Transverse colon (tissue), 4 donors: ENCODE results near the gene AIFM2. TPM values are rescaled to one million over a fixed set of nuclear protein-coding genes. Genes with fewer than 3 reads are reported as not detected.

Experiments used
- DNase-seq: peaks from one replicate; pipeline ENCODE4 v3.0.0-alpha.2; 2019
- H3K27ac ChIP-seq, 4 donors: fragments of 200-600 bp; sonication (generic); 2 replicates each; pipeline ENCODE4 v1.5.1; 2016 to 2018; ENCODE audit warnings: inconsistent platforms in 4 of 4
- H3K27me3 ChIP-seq: fragments of 200-600 bp; sonication (generic); 2 replicates; pipeline ENCODE4 v1.5.1; 2017; ENCODE audit warnings: inconsistent platforms
- H3K36me3 ChIP-seq, 4 donors: fragments of 200-600 bp; sonication (generic); 2 replicates each; pipeline ENCODE4 v1.5.1; 2017 to 2019; ENCODE audit warnings: inconsistent platforms in 4 of 4
- H3K4me1 ChIP-seq, 4 donors: fragments of 200-600 bp; sonication (generic); 2 replicates each; pipeline ENCODE4 v1.5.1; 2017 to 2020; ENCODE audit warnings: inconsistent platforms in 4 of 4
- H3K4me3 ChIP-seq, 4 donors: fragments of 200-600 bp; sonication (generic); 1 replicate in 1 of 4; 2 replicates in 3 of 4; pipeline versions ENCODE4 v1.5.1 to v1.6.1; 2017 to 2019; ENCODE audit warnings: inconsistent platforms in 4 of 4
- H3K9me3 ChIP-seq, 2 donors: fragments of 200-600 bp; sonication (generic); 2 replicates each; pipeline ENCODE4 v1.5.1; 2017 to 2019; ENCODE audit warnings: inconsistent platforms in 2 of 2
- EP300 ChIP-seq: sonication (generic); formaldehyde crosslinking; IDR thresholded peaks from one replicate; pipeline ENCODE4 v1.6.1; 2017; ENCODE audit warnings: antibody characterized with exemption, low read depth
- POLR2A ChIP-seq: fragments of 450-650 bp; IDR thresholded peaks from one replicate; pipeline ENCODE4 v1.6.1; 2016; ENCODE audit warnings: antibody characterized with exemption, mild to moderate bottlenecking, moderate library complexity
- POLR2AphosphoS5 ChIP-seq, 3 donors: sonication (generic); formaldehyde crosslinking; IDR thresholded peaks; one replicate each; pipeline ENCODE4 v1.6.1; 2016; ENCODE audit warnings: antibody characterized with exemption in 3 of 3
- WGBS, 2 donors: methylation state at CpG; one replicate each; pipeline ENCODE4 v1.1.5; 2018; ENCODE audit warnings: low coverage in 1 of 2; 5-methylcytosine and 5-hydroxymethylcytosine counted together
- in situ Hi-C, 4 donors: fragments of 200-750 bp; cut with MboI; loops; one replicate each; pipeline versions ENCODE4 v1.15.0 to v1.15.1; 2017; ENCODE audit warnings: low sequenced_read_pairs in 3 of 4, low pct_ligation_motif_present in 1 of 4, low pct_unique_long_range_greater_than_20kb in 1 of 4
- intact Hi-C: fragments of 100-400 bp; cut with DNase I; formaldehyde crosslinking; loops from one replicate; pipeline ENCODE4 v1.15.1; 2023; ENCODE audit warnings: low total_unique reads
- total RNA-seq, 4 donors: library from RNA; depleted of rRNA; stranded (reverse); fragments of >200 nt; gene quantifications; one replicate each; pipeline ENCODE4 v1.1.0, GENCODE V29; 2016
- TF ChIP-seq, protein P1 (sequence below), 5 experiments: fragments of 200-600 bp in 3 of 5; fragments of 450-650 bp in 2 of 5; sonication (generic) in 3 of 5; IDR thresholded peaks; 1 replicate in 2 of 5; 2 replicates in 3 of 5; pipeline ENCODE4 v1.5.1; 2016 to 2017; ENCODE audit warnings: antibody characterized with exemption in 5 of 5, inconsistent platforms in 3 of 5, mild to moderate bottlenecking in 2 of 5, moderate library complexity in 1 of 5

AIFM2 gene
- total RNA-seq, 4 donors from 2014 or later: 3.8 to 27.0 (median 23.9) TPM

- 97 to 98% methylated on average over 4 to 8 of the region's 8 CpGs for WGBS, 2 donors
- Histone ChIP-seq H3K27me3 (no peaks in the 10 kb centered on the region), H3K4me1 (no peaks in the 10 kb centered on the region), H3K9me3 (no peaks in the 10 kb centered on the region), H3K36me3 (no peaks in the 10 kb centered on the region), H3K4me3 (no peak overlapping the region), H3K27ac (no peak overlapping the region)
- intact Hi-C loops: no loop called here
- no peak for DNase-seq
- in situ Hi-C loops: no loop called here
- TF ChIP-seq EP300 (no peak), POLR2A (no peak), POLR2AphosphoS5 (IDR thresholded peaks at IDR 0.05) (no peak)
- TF ChIP-seq, protein P1, sequence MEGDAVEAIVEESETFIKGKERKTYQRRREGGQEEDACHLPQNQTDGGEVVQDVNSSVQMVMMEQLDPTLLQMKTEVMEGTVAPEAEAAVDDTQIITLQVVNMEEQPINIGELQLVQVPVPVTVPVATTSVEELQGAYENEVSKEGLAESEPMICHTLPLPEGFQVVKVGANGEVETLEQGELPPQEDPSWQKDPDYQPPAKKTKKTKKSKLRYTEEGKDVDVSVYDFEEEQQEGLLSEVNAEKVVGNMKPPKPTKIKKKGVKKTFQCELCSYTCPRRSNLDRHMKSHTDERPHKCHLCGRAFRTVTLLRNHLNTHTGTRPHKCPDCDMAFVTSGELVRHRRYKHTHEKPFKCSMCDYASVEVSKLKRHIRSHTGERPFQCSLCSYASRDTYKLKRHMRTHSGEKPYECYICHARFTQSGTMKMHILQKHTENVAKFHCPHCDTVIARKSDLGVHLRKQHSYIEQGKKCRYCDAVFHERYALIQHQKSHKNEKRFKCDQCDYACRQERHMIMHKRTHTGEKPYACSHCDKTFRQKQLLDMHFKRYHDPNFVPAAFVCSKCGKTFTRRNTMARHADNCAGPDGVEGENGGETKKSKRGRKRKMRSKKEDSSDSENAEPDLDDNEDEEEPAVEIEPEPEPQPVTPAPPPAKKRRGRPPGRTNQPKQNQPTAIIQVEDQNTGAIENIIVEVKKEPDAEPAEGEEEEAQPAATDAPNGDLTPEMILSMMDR (IDR thresholded peaks at IDR 0.05): no peak
Measured at GRCh38 chr10:70090013-70090412, 42.6 kb downstream of the AIFM2 start.

- Histone ChIP-seq H3K27ac (no peak overlapping the region), H3K27me3 (no peaks in the 10 kb centered on the region), H3K36me3 (no peaks in the 10 kb centered on the region), H3K4me3 (no peak overlapping the region), H3K9me3 (no peaks in the 10 kb centered on the region), H3K4me1 (no peaks in the 10 kb centered on the region)
- intact Hi-C loops: no loop called here
- DNase-seq: no peak
- TF ChIP-seq POLR2A (no peak), POLR2AphosphoS5 (IDR thresholded peaks at IDR 0.05) (no peak)
- 86% methylated on average over 3 of the region's 3 CpGs for WGBS, 2 donors
- in situ Hi-C loops: no loop called here
Measured at GRCh38 chr10:70088308-70088698, 44.3 kb downstream of the AIFM2 start.

- H3K4me3 ChIP-seq: no peak overlapping the region
- H3K27me3 ChIP-seq: no peaks in the 10 kb centered on the region
- intact Hi-C loops (no loop called here), in situ Hi-C loops (no loop called here)
- WGBS, 2 donors: 94% methylated on average over 10 to 15 of the region's 15 CpGs
- TF ChIP-seq POLR2AphosphoS5 (IDR thresholded peaks at IDR 0.05): no peak
- TF ChIP-seq, protein P1 (IDR thresholded peaks at IDR 0.05): no peak
- no peak for TF ChIP-seq POLR2A
- TF ChIP-seq EP300: no peak
- no peaks in the 10 kb centered on the region for H3K36me3 ChIP-seq
- H3K4me1 ChIP-seq: no peaks in the 10 kb centered on the region
- no peak overlapping the region for H3K27ac ChIP-seq
- no peak for DNase-seq
- no peaks in the 10 kb centered on the region for H3K9me3 ChIP-seq
Measured at GRCh38 chr10:70087616-70088307, 44.9 kb downstream of the AIFM2 start.

- WGBS, 2 donors: 75 to 93% methylated on average over 3 of the region's 3 CpGs
- in situ Hi-C loops: no loop called here
- Histone ChIP-seq H3K4me3 (no peak overlapping the region), H3K36me3 (peaks cover 0 to 3% (median 0%) of the 10 kb centered on the region in 4 donors), H3K4me1 (no peaks in the 10 kb centered on the region), H3K27me3 (no peaks in the 10 kb centered on the region), H3K27ac (no peak overlapping the region), H3K9me3 (no peaks in the 10 kb centered on the region)
- intact Hi-C loops: no loop called here
- no peak for DNase-seq
- no peak for TF ChIP-seq EP300
- TF ChIP-seq, protein P1 (IDR thresholded peaks at IDR 0.05): no peak
- no peak for TF ChIP-seq POLR2AphosphoS5 (IDR thresholded peaks at IDR 0.05)
- TF ChIP-seq POLR2A: no peak
Measured at GRCh38 chr10:70085975-70086613, 46.5 kb downstream of the AIFM2 start.
